GM18951 (cell line): ENCODE measurements around the gene NOS1AP.

ENCODE experiments used
- POLR2A ChIP-seq: IDR thresholded peaks from 4 replicates; pipeline ENCODE4 v1.6.1; 2011; ENCODE audit warnings: mild to moderate bottlenecking; ENCODE audit not compliant: insufficient read length, insufficient read depth; ENCODE audit errors: extremely low read depth
- in situ Hi-C: fragments of 300-500 bp; cut with MboI; formaldehyde crosslinking; loops from one replicate; pipeline ENCODE4 v1.12.0; 2022; ENCODE audit warnings: low sequenced_read_pairs, mixed read lengths, inconsistent platforms; ENCODE audit not compliant: unreplicated experiment

The NOS1AP gene

GRCh38 chr1:162283657-162284056 lies 214.2 kb downstream of the NOS1AP start:
- in situ Hi-C loops: no loop called here
- no peak for TF ChIP-seq POLR2A

- no peak for TF ChIP-seq POLR2A
- in situ Hi-C loops: no loop called here
These were observed 214.9 kb downstream of the NOS1AP start for GRCh38 chr1:162284206-162284955.

- in situ Hi-C loops: no loop called here
- no peak for TF ChIP-seq POLR2A
These were observed 215.7 kb downstream of the NOS1AP start for GRCh38 chr1:162285149-162285561.

- in situ Hi-C loops: no loop called here
- TF ChIP-seq POLR2A: no peak
These were observed 221.5 kb downstream of the NOS1AP start for GRCh38 chr1:162291000-162291399.

- no peak for TF ChIP-seq POLR2A
- in situ Hi-C loops: no loop called here
These were observed 222.9 kb downstream of the NOS1AP start for GRCh38 chr1:162292422-162292849.

GRCh38 chr1:162293073-162293692 lies 223.7 kb downstream of the NOS1AP start:
- in situ Hi-C loops: no loop called here
- TF ChIP-seq POLR2A: no peak

GRCh38 chr1:162294015-162294414 lies 224.5 kb downstream of the NOS1AP start:
- TF ChIP-seq POLR2A: no peak
- in situ Hi-C loops: no loop called here

GRCh38 chr1:162297208-162297607 lies 227.7 kb downstream of the NOS1AP start:
- in situ Hi-C loops: no loop called here
- TF ChIP-seq POLR2A: no peak

GRCh38 chr1:162298266-162298665 lies 228.8 kb downstream of the NOS1AP start:
- in situ Hi-C loops: no loop called here
- TF ChIP-seq POLR2A: no peak

- in situ Hi-C loops: no loop called here
- no peak for TF ChIP-seq POLR2A
These were observed 229.5 kb downstream of the NOS1AP start for GRCh38 chr1:162299018-162299417.

GRCh38 chr1:162300057-162300917 lies 230.8 kb downstream of the NOS1AP start:
- in situ Hi-C loops: no loop called here
- TF ChIP-seq POLR2A: no peak

- in situ Hi-C loops: no loop called here
- TF ChIP-seq POLR2A: no peak
These were observed 232.2 kb downstream of the NOS1AP start for GRCh38 chr1:162301696-162302095.

GRCh38 chr1:162302306-162303003 lies 233.0 kb downstream of the NOS1AP start:
- in situ Hi-C loops: no loop called here
- TF ChIP-seq POLR2A: no peak
